HCT116 (cell line): ENCODE measurements around the gene PRPF40A.

ENCODE experiments used
- CEBPB ChIP-seq: IDR thresholded peaks from 2 replicates; pipeline ENCODE4 v1.6.1; 2012; ENCODE audit warnings: low read depth
- CTCF ChIP-seq, 3 experiments: fragments of 200-600 bp in 1 of 3; sonication (generic) in 1 of 3; IDR thresholded peaks in 2 of 3; conservative IDR thresholded peaks in 1 of 3; 2 replicates each; pipeline ENCODE4 v1.5.1; 2012 to 2017; ENCODE audit warnings: low read depth in 2 of 3, low read length in 2 of 3, antibody characterized with exemption in 1 of 3, borderline replicate concordance in 1 of 3, control low read depth in 1 of 3, mild to moderate bottlenecking in 1 of 3, mixed read lengths in 1 of 3, mixed run types in 1 of 3, moderate library complexity in 1 of 3; ENCODE audit not compliant: insufficient read depth in 1 of 3
- EZH2 ChIP-seq: fragments of 200-600 bp; sonication (generic); IDR thresholded peaks from 2 replicates; pipeline ENCODE4 v1.6.1; 2017; ENCODE audit warnings: antibody characterized with exemption, mixed run types
- EZH2phosphoT487 ChIP-seq: fragments of 200-600 bp; IDR thresholded peaks from 2 replicates; pipeline ENCODE4 v1.6.1; 2018; ENCODE audit warnings: antibody characterized with exemption, borderline replicate concordance
- JUND ChIP-seq: IDR thresholded peaks from 2 replicates; pipeline ENCODE4 v1.6.1; 2012
- MAX ChIP-seq: IDR thresholded peaks from 2 replicates; pipeline ENCODE4 v1.6.1; 2012
- POLR2A ChIP-seq: IDR thresholded peaks from 2 replicates; pipeline ENCODE4 v1.7.0; 2011; ENCODE audit warnings: borderline replicate concordance; ENCODE audit not compliant: insufficient read depth, insufficient read length; ENCODE audit errors: extremely low read depth
- POLR2AphosphoS5 ChIP-seq: IDR thresholded peaks from 2 replicates; pipeline ENCODE4 v1.6.1; 2011; ENCODE audit warnings: mild to moderate bottlenecking, low read depth, low read length, moderate library complexity
- RAD21 ChIP-seq: IDR thresholded peaks from 2 replicates; pipeline ENCODE4 v1.6.1; 2012; ENCODE audit warnings: low read depth, mild to moderate bottlenecking
- SIN3A ChIP-seq: IDR thresholded peaks from 2 replicates; pipeline ENCODE4 v1.6.1; 2012; ENCODE audit warnings: low read depth
- SRF ChIP-seq: IDR thresholded peaks from 2 replicates; pipeline ENCODE4 v1.6.1; 2012; ENCODE audit warnings: low read depth

- TF ChIP-seq EZH2 (no peak), JUND (no peak), EZH2phosphoT487 (no peak), POLR2A (no peak), CTCF (IDR thresholded peaks at IDR 0.05 in 2 of 3, conservative IDR thresholded peaks at IDR 0.05 in 1 of 3; ENCODE audit: borderline replicate concordance in 1 of 3, insufficient read depth in 1 of 3, low read depth in 2 of 3, low read length in 2 of 3) (no peak), CEBPB (no peak), SIN3A (no peak), SRF (no peak), POLR2AphosphoS5 (no peak), RAD21 (no peak), MAX (no peak)
Measured at GRCh38 chr2:152682663-152683062, 34.6 kb downstream of the PRPF40A start.
